ENCODE results near the gene IQGAP2.

IQGAP2 gene

GRCh38 chr5:76662521-76662920 lies 259.4 kb downstream of the IQGAP2 start:
- no peak for TF ChIP-seq CTCF (IDR thresholded peaks at IDR 0.05; ENCODE audit: control extremely low read depth, extremely low read depth, low read depth, missing control alignments)
- POLR2A ChIA-PET, result no interaction called here
- CTCF ChIA-PET, result interaction anchor here (1.5 to 2.0 kb wide), 2 partner anchors 8 to 21 kb away, joined by 5 read pairs; no protein-coding TSS in a partner anchor
- DNase-seq (ENCODE audit: extremely low spot score), result no peak

- ChIA-PET POLR2A (no interaction called here), CTCF (interaction anchor here (2.0 kb wide), 1 partner anchor 22 kb away, joined by 5 read pairs; no protein-coding TSS in a partner anchor)
- no peak for DNase-seq (ENCODE audit: extremely low spot score)
- no peak for TF ChIP-seq CTCF (IDR thresholded peaks at IDR 0.05; ENCODE audit: control extremely low read depth, extremely low read depth, low read depth, missing control alignments)
Measured at GRCh38 chr5:76663573-76663972, 260.5 kb downstream of the IQGAP2 start.

GRCh38 chr5:76664079-76664478 lies 261.0 kb downstream of the IQGAP2 start:
- DNase-seq (ENCODE audit: extremely low spot score), result no peak
- POLR2A ChIA-PET, result no interaction called here
- TF ChIP-seq CTCF (IDR thresholded peaks at IDR 0.05; ENCODE audit: control extremely low read depth, extremely low read depth, low read depth, missing control alignments), result no peak
- CTCF ChIA-PET, result interaction anchor here (2.0 kb wide), 1 partner anchor 23 kb away, joined by 5 read pairs; no protein-coding TSS in a partner anchor

GRCh38 chr5:76667495-76667894 lies 264.4 kb downstream of the IQGAP2 start:
- ChIA-PET POLR2A (no interaction called here), CTCF (interaction anchor here (1.0 to 3.1 kb wide), 4 partner anchors 9 to 107 kb away, joined by 3 to 12 read pairs (median 6); no protein-coding TSS in a partner anchor)
- no peak for DNase-seq (ENCODE audit: extremely low spot score)
- TF ChIP-seq CTCF (IDR thresholded peaks at IDR 0.05; ENCODE audit: control extremely low read depth, extremely low read depth, low read depth, missing control alignments), result no peak

- ChIA-PET CTCF (interaction anchor here (1.2 to 3.1 kb wide), 3 partner anchors 10 to 61 kb away, joined by 3 to 12 read pairs (median 5); no protein-coding TSS in a partner anchor), POLR2A (no interaction called here)
- DNase-seq (ENCODE audit: extremely low spot score), result no peak
- TF ChIP-seq CTCF (IDR thresholded peaks at IDR 0.05; ENCODE audit: control extremely low read depth, extremely low read depth, low read depth, missing control alignments), result no peak
Measured at GRCh38 chr5:76669245-76669644, 266.2 kb downstream of the IQGAP2 start.

GRCh38 chr5:76670508-76670907 lies 267.4 kb downstream of the IQGAP2 start:
- no peak for TF ChIP-seq CTCF (IDR thresholded peaks at IDR 0.05; ENCODE audit: control extremely low read depth, extremely low read depth, low read depth, missing control alignments)
- POLR2A ChIA-PET, result no interaction called here
- CTCF ChIA-PET, result interaction anchor here (1.0 to 1.6 kb wide), 3 partner anchors 9 to 20 kb away, joined by 3 to 5 read pairs (median 3); no protein-coding TSS in a partner anchor
- no peak for DNase-seq (ENCODE audit: extremely low spot score)
